Purkinje cell (primary cell): ENCODE results near the gene PRR11. TPM values are rescaled to one million over a fixed set of nuclear protein-coding genes. Genes with fewer than 3 reads are reported as not detected.

Experiments
- polyA plus RNA-seq: library from polyadenylated mRNA; unstranded; fragments of >200 nt; fragmentation: Nextera tagmentation; gene quantifications from 2 replicates; pipeline ENCODE4 v1.2.1, GENCODE V29; 2014

The PRR11 gene
- 0.20 and 0.28 TPM in 2 replicates for polyA plus RNA-seq

GRCh38 chr17:59155439-59156177 lies at the start of gene PRR11:
Gene PRR11 (plus strand): TSS chr17:59155746. CDS start chr17:59169753, 14,007 bp downstream.

GRCh38 chr17:59106463-59107305 lies 48.9 kb upstream of the PRR11 start, which contains the start of gene TRIM37:
Gene TRIM37 (minus strand): TSS chr17:59106880. CDS start chr17:59106461, 419 bp downstream.

GRCh38 chr17:59154721-59155438 lies 666 bp upstream of the PRR11 start, which contains the start of gene SKA2:
Gene SKA2 (minus strand): TSS chr17:59155186. CDS start chr17:59155163, 23 bp downstream.

GRCh38 chr17:59220328-59221158 lies 65.0 kb downstream of the PRR11 start, which contains the start of gene GDPD1:
Gene GDPD1 (plus strand): TSS chr17:59220511. CDS start chr17:59220610, 99 bp downstream.

Other genes starting within 250 kb of the PRR11 start
- gene TRIM37, start 48.9 kb upstream of the PRR11 start, polyA plus RNA-seq = 161 and 162 TPM in 2 replicates
- gene SKA2, start 560 bp upstream of the PRR11 start, polyA plus RNA-seq = 59.6 and 60.2 TPM in 2 replicates
- gene SMG8, start 54.3 kb downstream of the PRR11 start, polyA plus RNA-seq = 4.2 and 4.9 TPM in 2 replicates
- gene GDPD1, start 64.8 kb downstream of the PRR11 start, polyA plus RNA-seq = 109 and 139 TPM in 2 replicates
- gene YPEL2, start 175.9 kb downstream of the PRR11 start, polyA plus RNA-seq = 5.9 TPM in 2 replicates